Measurements from ENCODE around the gene SLC37A1. TPM values are rescaled to one million over a fixed set of nuclear protein-coding genes. Genes with fewer than 3 reads are reported as not detected.

Gene SLC37A1
- total RNA-seq, 1 donor from 2014 or later, result 13.3 TPM

GRCh38 chr21:42560517-42561179 is 47.0 kb downstream of the SLC37A1 start:
- DNase-seq (ENCODE audit: low read depth in 2 of 2), result no peak

- no peak for DNase-seq (ENCODE audit: low read depth in 2 of 2)
Observed at GRCh38 chr21:42561762-42562650, 48.4 kb downstream of the SLC37A1 start.

- no peak for DNase-seq (ENCODE audit: low read depth in 2 of 2)
Observed at GRCh38 chr21:42562816-42563215, 49.2 kb downstream of the SLC37A1 start.

DNA sequence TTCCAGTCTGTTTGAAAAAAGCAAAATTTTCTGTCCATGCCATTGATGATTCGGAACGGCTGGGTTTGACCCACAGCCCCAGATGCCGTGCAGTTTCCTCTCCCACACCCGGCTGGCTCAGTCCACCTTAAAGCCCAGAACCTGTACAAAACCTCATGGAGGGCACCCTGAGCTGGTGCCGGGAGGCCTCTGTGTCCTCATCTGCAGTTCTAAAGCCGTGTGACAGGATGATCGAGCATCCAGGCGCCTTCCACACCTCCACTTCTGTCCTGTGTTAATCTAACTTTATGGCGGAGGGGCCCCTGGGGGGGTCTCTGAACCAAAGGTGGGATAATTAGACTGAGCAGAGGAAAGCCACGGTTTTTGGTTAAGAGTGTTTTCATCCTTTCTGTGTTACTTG is 49.6 kb downstream of the SLC37A1 start:
- no peak for DNase-seq (ENCODE audit: low read depth in 2 of 2)

DNA sequence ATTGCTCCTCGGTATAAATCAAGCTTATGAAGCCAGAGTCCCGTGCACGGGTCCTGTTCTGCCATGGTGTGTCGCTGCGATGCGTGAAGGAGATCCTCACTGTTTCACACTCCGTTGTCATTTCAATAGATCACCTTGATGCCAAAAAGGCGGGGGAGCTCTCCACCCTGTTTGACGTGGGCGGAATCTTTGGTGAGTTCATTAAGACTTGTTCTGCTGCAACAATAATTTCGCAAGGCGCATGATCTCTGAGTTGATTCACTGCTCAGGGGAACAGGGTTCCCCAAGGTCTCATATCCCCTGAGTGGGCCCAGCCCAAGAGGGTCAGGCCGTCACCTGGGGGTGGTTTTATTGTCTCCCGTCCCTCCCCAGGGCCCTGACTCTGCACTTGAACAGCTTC is 50.0 kb downstream of the SLC37A1 start:
- DNase-seq (ENCODE audit: low read depth in 2 of 2), result no peak

GRCh38 chr21:42564561-42564971 is 50.9 kb downstream of the SLC37A1 start:
- DNase-seq (ENCODE audit: low read depth in 2 of 2), result no peak

- DNase-seq (ENCODE audit: low read depth in 2 of 2), result no peak
Observed at GRCh38 chr21:42565206-42565810, 51.7 kb downstream of the SLC37A1 start.

GRCh38 chr21:42565886-42566523 is 52.4 kb downstream of the SLC37A1 start:
- no peak for DNase-seq (ENCODE audit: low read depth in 2 of 2)

DNA sequence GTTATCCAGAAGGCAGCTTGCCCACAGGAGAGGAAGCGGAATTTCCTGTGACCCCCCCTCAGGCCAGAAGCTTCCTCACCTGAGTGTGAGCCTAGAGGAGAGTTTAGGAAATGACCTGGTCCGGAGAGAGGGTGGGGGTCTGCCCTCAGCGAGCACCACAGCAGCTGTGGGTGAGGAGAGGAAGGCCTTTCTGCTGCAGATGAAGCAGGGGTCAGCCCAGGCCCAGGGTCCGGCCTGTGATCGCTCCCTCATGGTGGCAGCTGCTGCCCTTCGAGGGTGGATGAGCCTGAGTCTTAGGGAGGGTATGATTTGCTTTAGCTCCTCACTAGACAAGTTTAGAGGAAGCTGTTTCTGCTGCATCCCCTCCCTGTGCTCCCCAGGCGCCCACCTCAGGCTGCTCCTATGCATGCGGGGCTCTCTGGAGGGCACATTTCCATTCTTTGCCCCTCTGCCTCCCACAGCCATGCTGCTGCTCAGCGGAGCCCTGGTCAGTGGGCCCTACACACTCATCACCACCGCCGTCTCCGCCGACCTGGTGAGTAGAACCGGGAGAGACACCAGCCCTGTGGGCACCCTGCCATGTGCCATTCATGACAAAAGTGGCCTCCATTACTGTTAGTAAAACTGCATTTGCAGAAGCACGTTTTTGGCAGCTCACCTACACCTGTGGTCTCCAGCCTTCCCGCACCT is 53.0 kb downstream of the SLC37A1 start:
- DNase-seq (ENCODE audit: low read depth in 2 of 2), result no peak

GRCh38 chr21:42567214-42567555 is 53.5 kb downstream of the SLC37A1 start:
- DNase-seq (ENCODE audit: low read depth in 2 of 2), result no peak

DNA sequence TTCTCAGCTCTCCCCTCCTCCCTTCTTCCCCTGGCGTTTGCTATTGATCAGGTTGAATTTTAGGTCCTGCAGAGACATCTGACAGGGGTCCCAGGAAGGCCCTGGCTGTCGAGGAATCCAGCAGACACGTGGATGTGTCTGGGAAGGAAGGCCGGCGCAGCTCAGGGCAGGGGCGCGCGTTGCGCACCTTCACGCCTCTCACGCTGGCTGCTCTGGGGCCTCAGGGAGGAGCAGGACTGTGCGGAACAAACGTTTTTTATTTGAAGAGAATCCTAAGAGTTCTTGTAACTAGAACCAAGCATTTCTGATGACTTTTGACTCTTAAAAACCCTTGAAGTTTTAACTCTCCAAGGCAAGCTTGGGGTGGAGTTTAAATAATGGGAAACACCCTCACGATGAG is 54.2 kb downstream of the SLC37A1 start:
- DNase-seq (ENCODE audit: low read depth in 2 of 2), result no peak

- no peak for DNase-seq (ENCODE audit: low read depth in 2 of 2)
Observed at GRCh38 chr21:42568376-42568775, 54.7 kb downstream of the SLC37A1 start.

GRCh38 chr21:42568866-42569731 is 55.4 kb downstream of the SLC37A1 start:
- no peak for DNase-seq (ENCODE audit: low read depth in 2 of 2)

DNA sequence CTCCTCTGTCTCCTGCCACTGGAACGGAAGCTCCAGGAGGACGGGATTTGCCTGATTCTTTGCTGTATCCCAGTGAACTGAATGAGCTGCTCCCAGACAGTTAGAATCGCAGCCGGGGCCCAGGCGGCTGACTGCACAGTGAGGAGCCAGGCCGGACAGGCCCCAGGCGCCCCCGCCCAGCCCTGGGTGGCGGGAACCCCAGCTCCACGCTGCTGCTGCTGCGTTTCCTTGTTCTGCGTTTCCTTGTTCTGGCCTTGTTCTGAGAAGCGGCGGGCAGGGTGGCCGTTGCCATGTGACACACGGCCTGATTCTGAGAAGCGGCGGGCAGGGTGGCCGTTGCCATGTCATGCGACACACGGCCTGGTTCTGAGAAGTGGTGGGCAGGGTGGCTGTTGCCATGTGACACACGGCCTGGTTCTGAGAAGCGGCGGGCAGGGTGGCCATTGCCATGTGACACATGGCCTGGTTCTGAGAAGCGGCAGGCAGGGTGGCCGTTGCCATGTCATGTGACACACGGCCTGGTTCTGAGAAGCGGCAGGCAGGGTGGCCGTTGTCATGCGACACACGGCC is 56.2 kb downstream of the SLC37A1 start:
- no peak for DNase-seq (ENCODE audit: low read depth in 2 of 2)

- DNase-seq (ENCODE audit: low read depth in 2 of 2), result no peak
Observed at GRCh38 chr21:42570362-42570761, 56.7 kb downstream of the SLC37A1 start.

DNA sequence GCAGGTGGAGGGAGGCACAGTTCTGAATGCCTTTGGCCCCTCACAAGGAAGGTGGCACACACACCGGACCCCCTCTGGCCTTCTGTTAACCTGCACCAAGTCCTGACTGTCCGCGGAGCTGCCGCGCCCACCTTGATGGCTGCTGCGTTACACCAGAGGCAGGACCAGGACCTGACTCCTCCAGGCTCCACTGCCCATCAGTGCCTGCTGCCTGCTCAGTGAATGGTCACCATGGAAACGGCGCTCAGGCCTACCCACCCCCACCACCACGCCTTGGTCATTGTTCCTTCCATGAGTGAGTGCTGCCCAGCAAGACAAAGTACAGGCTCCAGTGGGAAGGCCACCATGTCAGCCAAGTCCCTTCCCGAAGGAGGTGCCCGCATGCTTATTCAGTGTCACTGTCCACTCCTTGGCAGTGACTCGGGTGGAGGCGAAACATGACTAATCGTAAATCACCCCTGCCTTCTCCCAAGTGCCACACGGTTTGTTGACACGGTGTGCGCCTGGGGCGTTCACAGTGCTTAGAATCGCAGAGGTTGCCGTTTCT is 57.3 kb downstream of the SLC37A1 start:
- DNase-seq (ENCODE audit: low read depth in 2 of 2), result no peak

GRCh38 chr21:42571391-42572150 is 57.9 kb downstream of the SLC37A1 start:
- no peak for DNase-seq (ENCODE audit: low read depth in 2 of 2)

- no peak for DNase-seq (ENCODE audit: low read depth in 2 of 2)
Observed at GRCh38 chr21:42572906-42573495, 59.3 kb downstream of the SLC37A1 start.
